Measurements from ENCODE around the gene MBNL1. TPM values are rescaled to one million over a fixed set of nuclear protein-coding genes. Genes with fewer than 3 reads are reported as not detected.

MBNL1 gene
- total RNA-seq, 1 donor from 2014 or later, result 311 TPM

DNA sequence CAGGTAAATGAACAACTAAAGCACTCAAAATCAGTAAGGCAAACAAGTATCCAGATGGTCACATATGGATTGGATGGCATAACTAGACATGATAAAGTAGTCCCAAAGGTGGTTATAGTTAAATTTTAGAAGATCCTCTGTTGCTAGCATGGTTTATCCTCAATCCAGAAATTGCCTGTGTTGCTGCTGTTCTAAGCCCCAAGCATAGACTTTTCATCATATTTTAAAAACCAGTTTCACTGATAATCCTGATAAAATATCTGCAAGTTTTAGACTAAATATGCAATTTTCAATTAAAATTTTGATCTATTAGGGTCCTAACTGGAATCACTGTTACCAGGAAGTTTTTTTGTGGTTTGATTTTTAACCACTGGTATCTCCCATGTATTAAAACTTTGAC lies 35.4 kb downstream of the MBNL1 start:
- peaks cover 99% of the 10 kb centered on the region for H3K4me1 ChIP-seq
- TF ChIP-seq POLR2A (IDR thresholded peaks at IDR 0.05), result no peak
- intact Hi-C loops (cut with DNase I), result loop anchor here (5.0 kb wide), 1 partner anchor 37 kb away; the partner anchor contains the start of gene MBNL1

DNA sequence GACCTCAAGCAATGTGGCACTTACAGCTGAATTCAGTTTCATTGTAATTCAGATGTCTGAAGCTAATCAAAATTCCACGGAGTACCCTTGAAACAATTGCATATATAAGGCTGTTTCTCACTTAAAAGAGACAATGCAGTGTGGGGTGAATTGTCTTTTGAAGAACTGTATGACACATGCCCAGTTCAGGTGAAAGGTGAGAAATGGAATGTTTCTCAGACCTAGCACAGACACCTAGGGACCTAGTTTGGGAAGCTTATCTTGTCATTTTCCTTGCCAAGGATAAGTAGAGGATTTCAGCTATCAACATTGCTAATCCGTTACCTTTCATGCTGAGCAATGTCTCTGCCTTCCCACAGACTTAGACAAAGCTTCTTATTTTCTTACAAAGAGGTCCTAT lies 36.3 kb downstream of the MBNL1 start:
- Histone ChIP-seq H3K36me3 (no peaks in the 10 kb centered on the region), H3K4me3 (no peak overlapping the region), H3K27me3 (no peaks in the 10 kb centered on the region), H3K9me3 (no peaks in the 10 kb centered on the region), H3K4me1 (peaks cover 99% of the 10 kb centered on the region), H3K27ac (peak overlapping the region; percentile 64)
- TF ChIP-seq, protein P1, sequence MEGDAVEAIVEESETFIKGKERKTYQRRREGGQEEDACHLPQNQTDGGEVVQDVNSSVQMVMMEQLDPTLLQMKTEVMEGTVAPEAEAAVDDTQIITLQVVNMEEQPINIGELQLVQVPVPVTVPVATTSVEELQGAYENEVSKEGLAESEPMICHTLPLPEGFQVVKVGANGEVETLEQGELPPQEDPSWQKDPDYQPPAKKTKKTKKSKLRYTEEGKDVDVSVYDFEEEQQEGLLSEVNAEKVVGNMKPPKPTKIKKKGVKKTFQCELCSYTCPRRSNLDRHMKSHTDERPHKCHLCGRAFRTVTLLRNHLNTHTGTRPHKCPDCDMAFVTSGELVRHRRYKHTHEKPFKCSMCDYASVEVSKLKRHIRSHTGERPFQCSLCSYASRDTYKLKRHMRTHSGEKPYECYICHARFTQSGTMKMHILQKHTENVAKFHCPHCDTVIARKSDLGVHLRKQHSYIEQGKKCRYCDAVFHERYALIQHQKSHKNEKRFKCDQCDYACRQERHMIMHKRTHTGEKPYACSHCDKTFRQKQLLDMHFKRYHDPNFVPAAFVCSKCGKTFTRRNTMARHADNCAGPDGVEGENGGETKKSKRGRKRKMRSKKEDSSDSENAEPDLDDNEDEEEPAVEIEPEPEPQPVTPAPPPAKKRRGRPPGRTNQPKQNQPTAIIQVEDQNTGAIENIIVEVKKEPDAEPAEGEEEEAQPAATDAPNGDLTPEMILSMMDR (IDR thresholded peaks at IDR 0.05), result no peak
- TF ChIP-seq POLR2A (IDR thresholded peaks at IDR 0.05) (no peak), POLR2AphosphoS5 (IDR thresholded peaks at IDR 0.05; ENCODE audit: insufficient read depth in 1 of 2, low read depth in 1 of 2) (no peak)
- no peak for DNase-seq (ENCODE audit: extremely low spot score in 2 of 2)
- intact Hi-C loops (cut with DNase I), result no loop called here

More for the DNA sequence above, 35.4 kb downstream of the MBNL1 start:
- H3K36me3 ChIP-seq, result no peaks in the 10 kb centered on the region
- H3K4me3 ChIP-seq, result no peak overlapping the region
- no peak for DNase-seq (ENCODE audit: extremely low spot score in 2 of 2)
- no peaks in the 10 kb centered on the region for H3K27me3 ChIP-seq
- H3K9me3 ChIP-seq, result no peaks in the 10 kb centered on the region
- H3K27ac ChIP-seq, result peak overlapping the region; percentile 64

DNA sequence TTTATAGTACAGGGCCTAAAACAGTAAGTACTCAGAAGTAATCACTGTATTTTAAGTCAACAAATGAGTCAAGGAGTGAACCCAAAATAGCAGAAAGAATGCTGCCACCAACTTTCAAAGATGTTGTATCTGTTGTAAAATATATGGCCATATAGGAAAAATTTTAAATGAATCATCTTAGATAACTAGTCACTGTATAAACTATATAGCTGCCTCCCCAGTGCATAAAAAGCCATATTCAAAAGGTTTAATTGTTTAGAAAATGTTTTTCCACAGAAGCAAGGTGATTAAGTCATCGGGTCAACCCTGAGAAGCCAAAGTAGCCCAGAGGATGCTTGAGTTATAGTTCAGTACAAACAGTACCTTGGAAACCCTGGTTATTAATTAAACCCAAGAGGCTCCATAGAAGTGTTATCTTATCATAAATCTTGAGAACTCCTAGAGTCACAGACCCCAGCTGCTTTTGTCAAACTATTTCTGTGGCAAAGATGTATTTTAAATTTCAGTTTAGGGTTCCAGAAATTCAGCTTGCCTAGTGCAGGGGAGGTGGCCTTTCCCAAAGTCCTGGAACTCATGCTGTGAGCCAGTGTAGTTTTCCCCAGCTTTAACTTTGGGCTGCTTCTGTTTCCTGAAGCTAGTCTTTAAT lies 39.2 kb downstream of the MBNL1 start:
- intact Hi-C loops (cut with DNase I), result no loop called here
- TF ChIP-seq, protein P1 (IDR thresholded peaks at IDR 0.05), result no peak
- no peak for TF ChIP-seq POLR2AphosphoS5 (IDR thresholded peaks at IDR 0.05; ENCODE audit: insufficient read depth in 1 of 2, low read depth in 1 of 2)
- no peak for TF ChIP-seq POLR2A (IDR thresholded peaks at IDR 0.05)
- no peak for DNase-seq (ENCODE audit: extremely low spot score in 2 of 2)
- peaks cover 75% of the 10 kb centered on the region for H3K4me1 ChIP-seq
- no peaks in the 10 kb centered on the region for H3K9me3 ChIP-seq
- no peaks in the 10 kb centered on the region for H3K36me3 ChIP-seq
- H3K27me3 ChIP-seq, result no peaks in the 10 kb centered on the region
- peak overlapping the region; percentile 73 for H3K27ac ChIP-seq
- no peak overlapping the region for H3K4me3 ChIP-seq

DNA sequence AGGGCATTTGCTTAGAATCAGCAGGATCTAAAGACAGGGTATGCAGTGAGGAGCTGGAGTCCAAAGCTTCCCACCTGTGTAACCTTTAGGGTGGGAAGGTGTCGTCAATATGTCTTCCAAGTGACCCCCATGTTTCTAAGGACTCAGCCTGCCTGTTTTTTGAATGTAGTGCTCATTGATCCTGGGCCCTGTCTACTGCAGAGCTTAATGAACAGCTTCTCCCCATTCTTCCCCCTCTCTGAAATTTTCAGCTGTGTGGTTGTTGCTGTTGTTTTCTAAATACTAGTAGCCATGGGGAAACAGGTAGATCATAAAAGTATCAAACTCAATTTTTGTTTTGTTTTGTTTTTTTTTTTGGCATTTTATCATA lies 39.7 kb downstream of the MBNL1 start:
- peaks cover 70% of the 10 kb centered on the region for H3K4me1 ChIP-seq
- H3K36me3 ChIP-seq, result no peaks in the 10 kb centered on the region
- no peaks in the 10 kb centered on the region for H3K9me3 ChIP-seq
- H3K4me3 ChIP-seq, result no peak overlapping the region
- intact Hi-C loops (cut with DNase I), result no loop called here
- TF ChIP-seq, protein P1 (IDR thresholded peaks at IDR 0.05), result no peak
- TF ChIP-seq POLR2AphosphoS5 (IDR thresholded peaks at IDR 0.05; ENCODE audit: insufficient read depth in 1 of 2, low read depth in 1 of 2) (no peak), POLR2A (IDR thresholded peaks at IDR 0.05) (no peak)
- DNase-seq (ENCODE audit: extremely low spot score in 2 of 2), result no peak
- no peaks in the 10 kb centered on the region for H3K27me3 ChIP-seq
- peak overlapping the region; percentile 73 for H3K27ac ChIP-seq

DNA sequence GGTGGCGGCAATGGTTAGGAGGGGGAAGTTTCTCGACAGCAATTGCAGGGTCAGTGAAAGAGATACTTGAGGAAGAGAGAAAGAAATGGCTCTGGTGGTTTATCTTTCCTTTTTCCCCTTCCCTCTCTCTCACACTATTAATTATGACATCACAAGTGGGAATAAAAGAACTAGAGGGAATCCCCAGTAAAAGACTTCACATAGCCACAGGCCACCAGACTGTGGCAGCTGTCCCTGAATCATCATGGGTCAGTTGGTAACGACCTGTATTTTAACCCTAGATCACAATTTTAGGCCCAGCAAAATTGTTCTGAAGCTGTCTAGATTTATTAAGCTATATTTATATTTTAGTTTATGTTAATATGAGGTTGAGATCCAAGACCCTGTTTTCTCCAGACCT lies 40.3 kb downstream of the MBNL1 start:
- Histone ChIP-seq H3K4me3 (no peak overlapping the region), H3K4me1 (peaks cover 64% of the 10 kb centered on the region), H3K36me3 (no peaks in the 10 kb centered on the region), H3K27ac (peak overlapping the region; percentile 73), H3K9me3 (no peaks in the 10 kb centered on the region), H3K27me3 (no peaks in the 10 kb centered on the region)
- TF ChIP-seq, protein P1 (IDR thresholded peaks at IDR 0.05), result no peak
- TF ChIP-seq POLR2A (IDR thresholded peaks at IDR 0.05) (no peak), POLR2AphosphoS5 (IDR thresholded peaks at IDR 0.05; ENCODE audit: insufficient read depth in 1 of 2, low read depth in 1 of 2) (no peak)
- intact Hi-C loops (cut with DNase I), result no loop called here
- DNase-seq (ENCODE audit: extremely low spot score in 2 of 2), result no peak

All from vagina (tissue), 2 donors.